ENCODE data around the gene ARSA.
"Not testable (repeated sequence)": the region's sequence is repeated elsewhere in the genome, so short reads cannot be mapped to it uniquely, and the experiment has no call there.

Gene ARSA

DNA sequence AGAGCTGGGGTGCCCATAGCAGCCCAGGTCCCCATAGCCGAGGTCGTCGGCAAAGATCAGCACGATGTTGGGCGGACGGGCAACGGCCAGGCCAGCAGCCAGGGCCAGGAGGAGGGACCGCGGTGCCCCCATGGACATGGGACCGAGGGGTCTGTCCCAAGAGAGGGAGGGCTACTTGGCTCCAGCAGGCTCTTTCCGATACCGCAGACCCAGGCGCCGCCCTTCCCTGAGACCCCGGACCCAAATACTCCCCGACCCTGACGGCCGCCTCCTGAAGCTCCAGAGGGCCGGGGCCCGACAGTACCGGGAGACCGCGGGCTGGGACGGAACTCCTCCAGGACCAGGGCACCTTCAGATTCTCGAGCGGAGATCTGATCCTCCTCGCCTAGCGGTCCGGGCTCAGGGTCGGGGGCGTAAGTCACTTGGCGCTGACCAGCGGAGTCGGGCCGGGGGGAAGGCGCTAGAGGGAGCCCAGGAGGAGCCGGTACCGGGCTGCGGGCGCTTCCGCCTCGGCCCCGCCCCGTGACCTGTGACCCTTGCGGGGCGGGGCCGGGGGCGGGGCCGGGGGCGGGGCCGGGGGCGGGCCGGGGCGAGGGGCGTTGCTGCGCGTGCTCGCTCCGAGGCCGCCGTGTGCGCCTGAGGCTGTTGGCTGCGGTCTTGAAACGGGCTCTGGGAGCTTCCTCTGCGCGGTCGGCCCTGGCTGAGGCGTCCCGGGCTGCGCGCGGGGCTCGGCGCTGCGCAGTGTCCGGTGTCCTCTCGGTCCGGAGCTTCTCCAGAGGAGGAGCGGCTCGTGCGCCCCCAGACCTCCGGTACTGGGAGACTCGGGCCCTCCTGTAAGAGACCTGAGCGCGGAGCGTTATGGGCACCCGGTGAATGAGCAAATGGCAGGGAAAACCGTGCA lies at the start of gene ARSA:
Gene ARSA, minus strand, starts transcription at position 511 of the 901 bp plus-strand sequence. Its CDS starts 373 bp downstream, at position 138.
- DNase-seq (ENCODE audit: low spot score) = peak; percentile 80

DNA sequence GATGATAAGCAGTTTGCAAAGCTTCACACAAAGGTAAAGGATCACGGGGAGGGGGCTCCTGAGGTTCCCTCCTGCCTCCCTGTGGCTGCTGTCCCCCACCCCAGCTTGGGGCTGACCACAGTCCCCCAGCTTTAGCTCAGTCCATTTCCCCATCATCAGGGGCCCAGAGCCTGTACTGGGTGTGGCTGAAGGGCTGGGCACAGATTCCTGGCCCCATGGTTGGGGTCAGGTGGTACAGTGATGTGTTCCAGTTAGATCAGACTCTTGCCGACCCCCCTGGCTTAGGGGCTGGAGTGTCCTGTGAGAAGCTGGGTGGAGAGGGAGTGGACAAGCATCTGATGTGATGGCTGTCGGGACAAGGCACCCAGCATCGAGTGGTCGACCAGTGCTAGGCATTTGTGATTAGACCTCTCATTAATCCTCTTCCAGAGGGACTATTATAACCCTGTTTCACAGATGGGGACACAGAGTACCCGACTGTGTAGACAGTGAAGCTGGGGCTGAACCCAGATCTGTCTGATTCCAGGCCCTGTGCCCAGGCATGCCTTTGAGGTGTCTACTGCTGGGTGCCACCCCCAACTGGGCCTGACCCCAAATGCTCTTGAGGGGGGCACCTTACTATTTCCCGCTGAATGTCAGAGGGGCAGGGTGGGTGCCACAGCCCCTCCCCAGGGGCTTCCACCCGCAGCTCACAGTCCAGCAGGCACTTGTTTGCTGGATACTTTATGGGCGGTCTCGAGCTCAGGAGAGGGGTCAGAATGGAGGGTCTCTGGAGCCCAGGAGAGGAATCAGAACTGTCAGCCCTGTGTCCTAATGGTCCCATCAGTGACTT lies 48.9 kb upstream of the ARSA start:
- DNase-seq (ENCODE audit: low spot score) = no peak

GRCh38 chr22:50676180-50676636 lies 48.3 kb upstream of the ARSA start:
- no peak for DNase-seq (ENCODE audit: low spot score)

DNA sequence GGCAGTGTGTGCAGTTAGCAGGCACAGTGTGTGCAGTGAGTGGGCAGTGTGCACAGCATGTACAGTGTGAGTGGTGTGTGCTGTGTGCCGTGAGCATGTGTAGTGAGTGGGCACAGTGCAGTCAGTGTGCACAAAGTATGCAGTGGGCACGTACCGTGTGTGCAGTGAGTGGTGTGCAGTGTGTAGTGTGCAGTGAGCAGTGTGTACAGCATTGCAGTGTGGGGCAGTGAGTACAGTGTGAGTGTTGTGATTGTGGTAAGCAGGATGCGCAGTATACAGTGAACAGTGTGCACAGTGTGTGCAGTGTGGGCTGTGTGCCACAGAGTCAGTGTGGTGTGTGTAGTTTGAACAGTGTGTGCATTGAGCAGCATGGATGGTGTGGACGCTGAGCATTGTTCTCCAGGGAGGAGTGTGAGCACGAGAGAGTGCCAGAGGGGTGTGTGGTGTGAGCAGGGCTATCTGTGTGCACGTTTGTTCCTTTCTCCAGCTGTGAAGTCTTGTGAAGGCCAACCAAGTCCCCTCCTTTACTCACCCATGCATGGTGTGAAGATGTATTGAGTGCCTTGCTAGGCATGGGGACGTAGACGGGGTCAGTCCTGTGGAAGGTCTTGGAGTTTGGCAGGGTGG lies 47.7 kb upstream of the ARSA start:
- no peak for DNase-seq (ENCODE audit: low spot score)

- no peak for DNase-seq (ENCODE audit: low spot score)
Measured at GRCh38 chr22:50674606-50675552, 46.9 kb upstream of the ARSA start.

DNA sequence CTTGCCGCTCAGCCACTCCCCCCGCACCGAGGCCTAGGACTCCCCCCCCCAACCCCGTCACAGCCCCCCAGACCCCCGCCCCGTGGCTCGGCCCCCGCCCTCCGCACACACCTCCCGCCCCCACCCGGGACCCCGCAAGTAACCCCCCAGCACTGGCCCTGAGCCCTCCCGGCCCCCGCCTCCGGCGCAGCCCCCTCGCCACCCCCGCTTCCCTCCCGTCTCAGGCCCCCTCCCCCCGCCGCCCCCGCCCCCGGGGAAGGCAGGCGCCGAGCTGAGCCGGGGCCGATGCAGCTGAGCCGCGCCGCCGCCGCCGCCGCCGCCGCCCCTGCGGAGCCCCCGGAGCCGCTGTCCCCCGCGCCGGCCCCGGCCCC lies 46.2 kb upstream of the ARSA start:
- DNase-seq (ENCODE audit: low spot score) = no peak

DNA sequence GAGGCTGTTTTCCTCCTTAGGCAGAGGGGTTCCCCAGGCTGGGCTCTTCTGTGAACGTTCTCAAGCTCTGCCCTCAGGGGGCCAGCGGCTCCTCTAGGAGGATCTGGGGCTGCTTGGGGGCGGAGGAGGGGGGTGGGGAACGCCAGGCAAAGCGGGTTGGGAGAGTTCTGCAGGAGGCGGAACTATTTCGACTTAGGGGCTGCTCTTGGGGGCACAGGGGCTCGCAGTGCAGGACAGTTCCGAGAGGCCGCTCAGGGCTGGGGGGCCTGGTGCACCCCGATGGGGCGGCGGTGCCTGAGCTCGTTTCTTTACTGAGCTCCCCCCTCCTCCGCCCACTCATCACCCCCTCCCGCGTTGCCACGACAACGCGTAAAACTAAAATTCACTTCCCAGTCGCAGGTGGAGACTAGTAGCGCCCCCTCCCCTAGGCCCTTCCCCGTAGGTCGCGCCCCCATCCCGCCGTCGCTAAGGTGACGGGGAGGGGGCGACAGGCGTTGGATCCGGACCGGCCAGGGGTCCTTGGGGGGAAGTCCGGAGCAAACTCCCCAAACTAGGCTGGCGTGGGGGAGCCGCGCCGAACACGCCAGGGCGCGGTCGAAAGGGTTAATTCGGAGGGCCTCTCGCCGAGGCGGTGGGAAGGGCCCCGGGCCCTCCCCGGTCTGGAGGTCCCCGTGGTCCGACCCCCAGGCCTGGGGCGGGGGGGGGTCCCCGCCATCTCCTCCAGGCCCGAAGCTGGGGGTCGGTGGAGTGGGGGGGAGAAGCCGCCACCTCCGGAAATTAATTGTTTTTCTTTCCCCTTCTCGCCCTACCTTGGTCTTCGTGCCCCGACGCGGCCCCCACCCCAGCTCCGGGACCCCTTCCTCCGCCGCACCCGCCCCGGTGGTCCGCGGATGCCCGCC lies 45.5 kb upstream of the ARSA start:
- no peak for DNase-seq (ENCODE audit: low spot score)

DNA sequence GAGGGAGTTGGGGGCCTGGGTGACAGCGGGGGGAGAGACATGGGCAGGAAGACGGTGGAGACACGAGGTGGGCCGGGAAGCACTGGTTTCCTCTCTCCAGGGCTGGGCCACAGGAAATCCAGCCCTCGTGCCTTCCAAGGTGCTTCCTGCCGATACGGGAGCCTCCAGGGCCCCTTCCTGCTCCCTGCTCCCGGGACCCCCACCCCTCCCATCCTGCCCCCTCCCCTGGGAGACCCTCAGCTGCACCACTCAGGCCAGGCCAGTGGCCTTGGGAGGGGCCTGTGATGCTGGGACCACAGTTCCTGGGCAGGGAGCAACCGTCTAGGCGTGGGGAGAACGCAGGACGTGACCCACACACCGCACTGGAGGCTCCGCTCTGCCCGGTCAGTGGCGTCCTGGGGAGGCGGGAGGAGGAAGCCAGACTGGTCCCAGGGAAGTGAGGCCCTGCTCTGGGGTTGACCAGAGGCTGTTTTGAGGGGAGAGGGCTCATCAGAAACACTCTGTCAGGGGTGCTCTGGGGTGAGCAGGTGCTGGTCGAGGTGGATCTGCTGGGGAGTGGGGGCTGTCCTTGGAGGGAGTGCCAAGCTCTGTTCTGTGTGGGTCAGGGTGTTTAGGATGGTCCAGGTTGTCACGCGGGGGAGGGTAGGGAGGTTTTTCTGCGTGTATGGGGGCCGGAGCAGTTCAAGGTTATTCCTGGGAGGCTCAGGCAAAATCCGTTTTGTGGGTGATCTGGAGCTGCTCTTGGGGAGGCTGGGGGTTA lies 44.7 kb upstream of the ARSA start, which contains the start of gene SHANK3:
Gene SHANK3, plus strand, starts transcription at position 353 of the 760 bp plus-strand sequence.
- DNase-seq (ENCODE audit: low spot score) = peak; percentile 97

- no peak for DNase-seq (ENCODE audit: low spot score)
Measured at GRCh38 chr22:50672041-50672440, 44.1 kb upstream of the ARSA start.

DNA sequence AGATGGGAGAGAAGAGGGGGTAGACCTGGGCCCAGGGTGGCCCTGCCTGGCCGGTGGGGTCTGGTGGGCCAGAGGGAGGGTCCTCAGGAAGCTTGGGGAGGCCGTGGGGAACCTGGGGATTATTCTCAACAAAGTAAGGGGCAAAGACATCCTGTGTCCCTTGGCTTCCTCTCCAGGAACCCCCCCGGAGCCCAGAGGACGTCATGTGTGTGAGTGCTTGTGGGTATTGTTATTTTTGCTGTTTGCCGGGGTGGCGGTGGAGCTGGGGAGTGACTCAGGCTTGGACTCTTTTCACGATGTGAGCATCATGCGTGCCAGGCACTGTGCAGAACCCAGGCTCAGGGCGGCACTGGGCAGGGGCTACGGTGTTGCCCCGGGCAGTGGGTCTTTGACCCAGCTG lies 43.7 kb upstream of the ARSA start:
- peak; percentile 86 for DNase-seq (ENCODE audit: low spot score)

GRCh38 chr22:50670914-50671538 lies 43.1 kb upstream of the ARSA start:
- DNase-seq (ENCODE audit: low spot score) = no peak

DNA sequence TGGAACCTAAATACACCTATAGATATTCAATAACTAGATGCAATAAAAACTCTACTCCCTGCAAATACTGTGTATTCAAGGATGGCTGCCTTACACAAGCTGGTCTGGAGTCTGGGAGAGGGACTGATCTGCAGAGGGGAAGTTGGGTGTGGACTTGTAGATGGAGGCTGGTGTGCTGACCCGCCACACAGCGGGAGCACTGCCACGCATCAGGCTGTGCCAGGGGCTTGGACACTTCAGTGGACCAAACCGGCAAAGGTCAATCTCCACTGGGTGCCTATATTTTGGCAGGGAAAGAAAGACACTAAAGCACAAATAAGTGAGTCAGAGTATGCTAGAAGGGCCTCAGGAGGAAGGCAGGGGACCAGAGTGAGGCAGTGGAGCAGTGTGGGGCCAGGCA lies 42.6 kb upstream of the ARSA start:
- no peak for DNase-seq (ENCODE audit: low spot score)

DNA sequence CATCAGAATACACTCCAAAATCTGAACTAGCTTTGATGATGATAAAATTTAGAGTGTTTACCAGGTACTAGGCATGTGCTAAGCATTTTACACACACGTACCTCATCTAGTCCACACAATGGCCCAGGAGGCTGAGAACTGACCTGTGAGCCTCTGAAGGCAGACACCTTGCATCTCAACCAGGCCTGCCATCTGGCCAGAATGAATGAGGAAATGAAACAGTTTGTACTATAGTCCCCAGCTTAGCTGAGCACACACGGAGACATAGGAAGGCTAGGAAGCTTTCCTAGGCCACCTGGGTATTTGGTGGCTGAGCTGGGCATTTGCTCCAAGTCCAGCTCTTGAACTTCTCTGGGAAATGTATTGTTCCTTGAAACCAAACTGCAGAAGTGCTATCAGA lies 37.8 kb upstream of the ARSA start:
- DNase-seq (ENCODE audit: low spot score) = no peak

DNA sequence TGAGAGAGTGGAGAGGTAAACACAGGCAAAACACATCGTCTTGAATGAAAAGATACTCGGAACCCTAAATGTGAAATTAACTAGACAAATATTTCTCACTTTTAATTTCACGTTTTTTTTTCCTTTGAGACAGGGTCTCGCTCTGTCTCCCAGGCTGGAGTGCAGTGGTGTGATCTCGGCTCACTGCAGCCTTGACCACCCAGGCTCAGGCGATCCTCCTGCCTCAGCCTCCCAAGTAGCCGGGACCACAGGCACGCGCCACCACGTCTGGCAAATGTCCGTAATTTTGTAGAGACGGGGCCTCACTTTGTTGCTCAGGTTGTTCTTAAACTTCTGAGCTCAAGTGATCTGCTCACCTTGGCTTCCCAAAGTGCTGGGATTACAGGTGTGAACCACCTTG lies 37.3 kb upstream of the ARSA start:
- no peak for DNase-seq (ENCODE audit: low spot score)

- no peak for DNase-seq (ENCODE audit: low spot score)
Measured at GRCh38 chr22:50660306-50660705, 32.4 kb upstream of the ARSA start.

GRCh38 chr22:50659711-50660110 lies 31.8 kb upstream of the ARSA start:
- not testable (repeated sequence) for DNase-seq (ENCODE audit: low spot score)

DNA sequence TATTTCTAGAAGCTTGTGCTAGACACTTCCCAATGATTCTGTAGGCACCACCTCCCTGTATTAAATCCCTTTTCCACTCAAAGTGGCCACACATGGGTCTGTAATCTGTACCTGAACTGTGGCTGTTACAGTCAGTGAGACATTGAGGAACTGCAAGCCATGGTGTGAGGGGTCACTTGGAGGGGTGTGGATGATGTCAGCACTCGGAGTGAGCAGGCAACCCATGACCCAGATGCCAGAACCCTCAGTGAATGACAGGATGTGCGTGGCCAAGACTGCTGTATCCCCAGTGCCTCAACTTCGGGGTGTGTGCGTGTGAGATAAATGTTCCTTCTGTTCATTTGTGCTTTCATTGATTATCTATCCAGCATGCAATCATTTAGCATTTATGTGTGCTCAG lies 30.0 kb upstream of the ARSA start:
- no peak for DNase-seq (ENCODE audit: low spot score)

DNA sequence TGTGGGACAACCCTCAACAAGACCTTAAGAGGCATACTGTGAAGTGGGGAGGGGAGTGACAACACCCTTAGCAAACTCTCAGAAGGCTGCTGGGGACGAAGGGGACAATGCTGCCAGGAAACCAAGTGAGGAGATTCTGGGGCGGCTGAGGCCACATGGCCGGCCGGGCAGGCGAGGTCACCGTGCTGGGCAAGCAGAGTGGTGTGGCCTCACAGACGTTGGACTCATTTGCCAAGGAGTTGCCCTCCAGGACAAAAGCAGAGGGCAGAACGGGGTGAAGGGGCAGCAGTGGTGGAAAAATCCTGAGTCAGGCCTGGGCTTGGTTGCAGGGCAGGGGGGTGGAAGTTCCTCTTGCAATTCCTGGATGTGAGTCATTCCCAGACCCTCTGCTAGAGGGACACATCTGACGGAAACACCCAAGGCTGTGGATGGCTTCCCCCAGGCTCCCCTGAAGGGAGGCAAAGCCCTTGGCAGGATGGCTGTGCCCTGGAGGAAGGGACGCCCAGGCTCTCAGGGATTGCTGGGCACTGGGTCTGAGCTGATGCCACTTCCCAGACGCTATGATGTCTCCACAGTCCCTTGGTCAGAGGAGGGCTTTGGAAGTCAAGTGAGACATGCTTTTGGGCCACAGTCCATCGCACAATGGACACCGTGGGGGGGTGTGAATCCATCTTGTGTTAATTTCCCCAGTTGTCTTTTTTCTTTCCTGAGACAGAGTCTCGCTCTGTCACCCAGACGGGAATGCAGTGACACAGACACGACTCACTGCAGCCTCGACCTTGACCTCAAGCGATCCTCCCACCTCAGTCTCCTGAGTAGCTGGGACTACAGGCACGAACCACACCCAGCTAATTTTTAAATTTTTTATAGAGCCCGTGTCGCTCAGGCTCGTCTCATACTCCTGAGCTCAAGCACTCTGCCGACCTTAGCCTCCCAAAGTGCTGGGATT lies 28.4 kb upstream of the ARSA start:
- DNase-seq (ENCODE audit: low spot score) = peak; percentile 98
